Endothelial cell of umbilical vein (primary cell): ENCODE results near the gene OR2A7.
"Not testable (repeated sequence)": the region's sequence is repeated elsewhere in the genome, so short reads cannot be mapped to it uniquely, and the experiment has no call there.

Source experiments
- EZH2 ChIP-seq: IDR thresholded peaks from 2 replicates; pipeline ENCODE4 v1.6.1; 2012; ENCODE audit warnings: borderline replicate concordance, low read depth, mild to moderate bottlenecking, moderate library complexity, low read length, inconsistent platforms; ENCODE audit not compliant: severe bottlenecking
- GATA2 ChIP-seq: IDR thresholded peaks from 2 replicates; pipeline ENCODE4 v1.7.0; 2011; ENCODE audit warnings: low read depth, mild to moderate bottlenecking, moderate library complexity, mixed read lengths, low read length; ENCODE audit not compliant: insufficient read length, insufficient read depth
- JUN ChIP-seq: IDR thresholded peaks from 2 replicates; pipeline ENCODE4 v1.6.1; 2011; ENCODE audit warnings: borderline replicate concordance, low read depth; ENCODE audit not compliant: insufficient read length, insufficient read depth
- POLR2A ChIP-seq: IDR thresholded peaks from 2 replicates; pipeline ENCODE4 v1.6.1; 2012; ENCODE audit warnings: low read depth, mild to moderate bottlenecking, control low read depth, low read length
- POLR2AphosphoS5 ChIP-seq: IDR thresholded peaks from 2 replicates; pipeline ENCODE4 v1.6.1; 2012; ENCODE audit warnings: low read depth, mild to moderate bottlenecking, control low read depth, low read length, moderate library complexity; ENCODE audit not compliant: insufficient read depth
- TF ChIP-seq, protein P1 (sequence below), 2 donors: IDR thresholded peaks; 1 replicate in 1 of 2; 2 replicates in 1 of 2; pipeline ENCODE4 v1.5.1; 2011; ENCODE audit warnings: low read length in 2 of 2, mild to moderate bottlenecking in 2 of 2, moderate library complexity in 2 of 2, control low read depth in 1 of 2, inconsistent platforms in 1 of 2, low read depth in 1 of 2; ENCODE audit not compliant: insufficient read depth in 1 of 2; ENCODE audit errors: extremely low read depth in 1 of 2

DNA sequence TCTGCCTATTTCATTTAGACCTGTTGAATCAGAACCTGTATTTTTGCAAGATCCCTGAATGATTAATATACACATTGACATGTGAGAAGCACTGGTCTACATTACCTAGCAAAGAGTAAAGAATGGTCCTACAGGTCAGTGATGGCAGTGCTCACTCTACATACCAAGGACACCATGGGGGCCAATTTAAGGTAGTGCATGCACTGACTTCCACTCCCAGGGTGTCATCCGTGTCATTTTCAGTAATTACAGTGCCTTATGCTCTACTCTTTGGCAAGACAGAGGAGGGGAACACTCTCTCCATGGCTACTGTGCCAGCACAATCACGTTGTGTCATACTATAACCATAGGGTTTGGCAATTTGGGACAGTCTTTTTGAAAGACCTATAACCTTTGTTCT lies 19.2 kb downstream of the OR2A7 start:
- not testable (repeated sequence) for TF ChIP-seq POLR2A, POLR2AphosphoS5, JUN, GATA2, EZH2
- TF ChIP-seq, protein P1, sequence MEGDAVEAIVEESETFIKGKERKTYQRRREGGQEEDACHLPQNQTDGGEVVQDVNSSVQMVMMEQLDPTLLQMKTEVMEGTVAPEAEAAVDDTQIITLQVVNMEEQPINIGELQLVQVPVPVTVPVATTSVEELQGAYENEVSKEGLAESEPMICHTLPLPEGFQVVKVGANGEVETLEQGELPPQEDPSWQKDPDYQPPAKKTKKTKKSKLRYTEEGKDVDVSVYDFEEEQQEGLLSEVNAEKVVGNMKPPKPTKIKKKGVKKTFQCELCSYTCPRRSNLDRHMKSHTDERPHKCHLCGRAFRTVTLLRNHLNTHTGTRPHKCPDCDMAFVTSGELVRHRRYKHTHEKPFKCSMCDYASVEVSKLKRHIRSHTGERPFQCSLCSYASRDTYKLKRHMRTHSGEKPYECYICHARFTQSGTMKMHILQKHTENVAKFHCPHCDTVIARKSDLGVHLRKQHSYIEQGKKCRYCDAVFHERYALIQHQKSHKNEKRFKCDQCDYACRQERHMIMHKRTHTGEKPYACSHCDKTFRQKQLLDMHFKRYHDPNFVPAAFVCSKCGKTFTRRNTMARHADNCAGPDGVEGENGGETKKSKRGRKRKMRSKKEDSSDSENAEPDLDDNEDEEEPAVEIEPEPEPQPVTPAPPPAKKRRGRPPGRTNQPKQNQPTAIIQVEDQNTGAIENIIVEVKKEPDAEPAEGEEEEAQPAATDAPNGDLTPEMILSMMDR (IDR thresholded peaks at IDR 0.05; ENCODE audit: extremely low read depth in 1 of 2, insufficient read depth in 1 of 2, low read depth in 1 of 2, low read length in 2 of 2), result not testable (repeated sequence)
